Measurements from ENCODE around the gene CYBRD1.
A peak's percentile ranks its signal among the peaks of the same experiment; 100 is the strongest.
"Not testable (repeated sequence)": the region's sequence is repeated elsewhere in the genome, so short reads cannot be mapped to it uniquely, and the experiment has no call there.

The CYBRD1 gene

GRCh38 chr2:171522052-171522787 is at the start of gene CYBRD1:
TSS of gene CYBRD1 (plus strand) at chr2:171522474. CDS start at chr2:171522546, 72 bp downstream.
- peak; percentile 90 for DNase-seq (ENCODE audit: low spot score)

GRCh38 chr2:171475979-171476378 is 46.3 kb upstream of the CYBRD1 start:
- DNase-seq (ENCODE audit: low spot score): no peak

GRCh38 chr2:171478345-171478744 is 43.9 kb upstream of the CYBRD1 start:
- no peak for DNase-seq (ENCODE audit: low spot score)

GRCh38 chr2:171479154-171479814 is 43.0 kb upstream of the CYBRD1 start:
- DNase-seq (ENCODE audit: low spot score): no peak

- no peak for DNase-seq (ENCODE audit: low spot score)
Measured at GRCh38 chr2:171480908-171481307, 41.4 kb upstream of the CYBRD1 start.

GRCh38 chr2:171482308-171482707 is 40.0 kb upstream of the CYBRD1 start:
- DNase-seq (ENCODE audit: low spot score): no peak

GRCh38 chr2:171482877-171483276 is 39.4 kb upstream of the CYBRD1 start:
- no peak for DNase-seq (ENCODE audit: low spot score)

GRCh38 chr2:171483793-171484192 is 38.5 kb upstream of the CYBRD1 start:
- no peak for DNase-seq (ENCODE audit: low spot score)

GRCh38 chr2:171485116-171485515 is 37.2 kb upstream of the CYBRD1 start:
- DNase-seq (ENCODE audit: low spot score): no peak

GRCh38 chr2:171487201-171487600 is 35.1 kb upstream of the CYBRD1 start:
- DNase-seq (ENCODE audit: low spot score): no peak

- no peak for DNase-seq (ENCODE audit: low spot score)
Measured at GRCh38 chr2:171487803-171488259, 34.4 kb upstream of the CYBRD1 start.

GRCh38 chr2:171490577-171490976 is 31.7 kb upstream of the CYBRD1 start:
- DNase-seq (ENCODE audit: low spot score): no peak

GRCh38 chr2:171491292-171491691 is 31.0 kb upstream of the CYBRD1 start:
- DNase-seq (ENCODE audit: low spot score): peak; percentile 7

- DNase-seq (ENCODE audit: low spot score): no peak
Measured at GRCh38 chr2:171492664-171493063, 29.6 kb upstream of the CYBRD1 start.

GRCh38 chr2:171497664-171498063 is 24.6 kb upstream of the CYBRD1 start:
- DNase-seq (ENCODE audit: low spot score): not testable (repeated sequence)

GRCh38 chr2:171505374-171505773 is 16.9 kb upstream of the CYBRD1 start:
- DNase-seq (ENCODE audit: low spot score): no peak

GRCh38 chr2:171509945-171510731 is 12.1 kb upstream of the CYBRD1 start:
- no peak for DNase-seq (ENCODE audit: low spot score)

- no peak for DNase-seq (ENCODE audit: low spot score)
Measured at GRCh38 chr2:171512014-171512413, 10.3 kb upstream of the CYBRD1 start.

- DNase-seq (ENCODE audit: low spot score): no peak
Measured at GRCh38 chr2:171512683-171513195, 9.5 kb upstream of the CYBRD1 start.

GRCh38 chr2:171513719-171514160 is 8.5 kb upstream of the CYBRD1 start:
- no peak for DNase-seq (ENCODE audit: low spot score)

- no peak for DNase-seq (ENCODE audit: low spot score)
Measured at GRCh38 chr2:171514908-171515582, 7.2 kb upstream of the CYBRD1 start.
